ENCODE results near the gene ZNF136. TPM values are rescaled to one million over a fixed set of nuclear protein-coding genes. Genes with fewer than 3 reads are reported as not detected.

Gene ZNF136
- total RNA-seq (2014; rRNA removed; shearing (Covaris generic)): 6.7 and 7.1 TPM in 2 replicates
- polyA plus RNA-seq (2016; fragmentation: Nextera tagmentation; extraction: Ambion mirVana): 3.9 and 5.6 TPM in 2 replicates
- long read RNA-seq, partial matches to known transcripts: 0 of 2 reads
- long read RNA-seq, other reads (novel, unspliced or antisense): 0 of 2 reads

DNA sequence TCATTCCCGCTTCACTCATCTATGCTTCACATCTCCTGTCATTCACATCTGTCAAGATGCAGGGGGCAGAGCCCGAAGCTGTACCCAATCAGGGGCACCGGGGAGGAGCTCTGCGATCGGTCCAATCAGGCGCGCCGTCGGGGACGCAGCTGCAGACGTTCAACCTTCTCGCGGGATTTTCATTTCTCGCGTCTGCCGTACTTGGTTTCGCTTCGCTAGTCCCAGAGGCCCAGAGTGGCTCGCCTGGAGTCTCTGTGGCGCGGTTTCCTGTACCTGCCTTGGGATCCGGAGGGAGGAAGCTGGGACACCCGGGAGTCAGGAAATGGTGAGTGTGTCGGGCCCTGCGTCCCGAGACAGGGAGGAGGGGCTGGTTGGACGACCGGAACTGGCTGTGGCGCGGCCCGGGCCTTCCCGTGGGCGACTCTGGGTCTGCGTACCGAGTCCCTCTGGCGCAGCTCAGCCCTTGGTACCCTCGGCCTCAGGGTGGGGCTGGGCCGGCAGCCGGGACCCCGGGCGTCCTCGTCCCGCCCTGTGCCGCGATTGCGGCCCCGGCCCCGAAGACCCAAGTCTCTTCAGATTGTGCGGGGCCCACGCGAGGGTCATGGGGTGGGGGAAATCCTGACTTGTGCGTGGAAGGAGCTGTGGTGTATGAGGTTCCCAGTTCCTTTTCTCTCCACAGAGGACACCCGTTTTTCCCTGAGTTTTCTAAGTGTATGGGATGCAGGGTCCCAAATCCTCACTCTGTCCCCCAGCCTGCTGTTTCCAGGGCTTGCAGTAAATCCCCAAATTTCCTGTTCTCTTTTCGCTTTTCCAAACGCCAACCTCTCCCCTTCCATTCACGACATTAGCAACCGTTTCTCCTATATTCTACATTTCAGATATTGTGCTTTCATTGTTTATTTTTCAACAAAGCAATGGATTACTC is at the start of gene ZNF136:
Gene ZNF136, plus strand, starts transcription at position 215 of the 925 bp plus-strand sequence. Its CDS starts 108 bp downstream, at position 323.
- Histone ChIP-seq H3K36me3 (ENCODE audit: insufficient read depth) (no peaks in the 10 kb centered on the region), H3K4me3 (peak within 1 kb of the TSS; percentile 81), H3K4me1 (ENCODE audit: insufficient read depth) (peaks cover 9% of the 10 kb centered on the region; the same call in 1 of the 2 replicates), H3K9me2 (ENCODE audit: insufficient read depth) (no peaks in the 10 kb centered on the region; the same call in 1 of the 2 replicates), H3F3A (replicated peaks; ENCODE audit: low read depth) (no peaks in the 10 kb centered on the region), H3K79me2 (replicated peaks; ENCODE audit: insufficient read depth) (peaks cover 46% of the 10 kb centered on the region), H2AFZ (peak within 1 kb of the TSS; percentile 90), H3K4me2 (peak within 1 kb of the TSS; percentile 85), H4K20me1 (replicated peaks; ENCODE audit: insufficient read depth) (no peaks in the 10 kb centered on the region; the same call in 1 of the 2 replicates), H3K27me3 (ENCODE audit: insufficient read depth) (no peaks in the 10 kb centered on the region), H3K27ac (ENCODE audit: low read depth) (peak within 1 kb of the TSS; percentile 85)
- peak within 1 kb of the TSS; percentile 93 for H3K27ac Mint-ChIP-seq
- no peaks in the 10 kb centered on the region; the same call in 2 of the 3 replicates for H3K36me3 Mint-ChIP-seq (ENCODE audit: low read depth)
- peaks cover 4% of the 10 kb centered on the region for H3K4me1 Mint-ChIP-seq
- ATAC-seq (peak; percentile 95), DNase-seq (ENCODE audit: low spot score) (peak; percentile 99)
- TF ChIP-seq POLR2AphosphoS5 (IDR thresholded peaks at IDR 0.05; ENCODE audit: low read depth) (peak; percentile 79), JUNB (IDR thresholded peaks at IDR 0.05; ENCODE audit: unreplicated experiment) (no peak)
- H3K9me3 Mint-ChIP-seq: no peaks in the 10 kb centered on the region; the same call in 2 of the 3 replicates
- H3K27me3 Mint-ChIP-seq (ENCODE audit: insufficient read depth, low read depth, poor library complexity): peaks cover 5% of the 10 kb centered on the region
- H3K4me3 Mint-ChIP-seq: peak within 1 kb of the TSS; percentile 92

DNA sequence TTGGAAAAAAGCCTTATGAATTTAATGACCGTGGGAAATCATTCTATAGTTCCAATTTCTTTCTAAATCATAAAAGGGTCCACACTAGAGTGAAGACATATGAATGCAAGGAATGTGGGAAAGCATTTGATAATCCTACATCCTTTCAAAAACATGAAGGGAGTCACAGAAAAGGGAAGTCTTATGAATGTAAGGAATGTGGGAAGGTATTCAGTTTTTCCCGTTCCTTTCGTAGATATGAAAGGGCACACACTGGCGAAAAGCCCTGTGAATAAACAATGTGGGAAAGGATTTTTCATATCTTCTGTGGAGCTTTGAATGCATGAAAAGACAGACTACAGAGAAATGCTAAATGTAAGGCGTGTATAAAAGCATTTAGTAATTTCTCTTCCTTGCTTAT is 49.8 kb upstream of the ZNF136 start:
- Histone ChIP-seq H3K27ac (ENCODE audit: low read depth) (peak overlapping the region; percentile 63; the same call in 1 of the 2 replicates), H3K4me1 (ENCODE audit: insufficient read depth) (no peaks in the 10 kb centered on the region), H2AFZ (no peak overlapping the region), H3F3A (replicated peaks; ENCODE audit: low read depth) (peaks cover 8% of the 10 kb centered on the region; the same call in 1 of the 2 replicates), H3K36me3 (ENCODE audit: insufficient read depth) (peaks cover 62% of the 10 kb centered on the region), H3K4me3 (peak overlapping the region; percentile 8; the same call in 1 of the 2 replicates), H4K20me1 (replicated peaks; ENCODE audit: insufficient read depth) (no peaks in the 10 kb centered on the region), H3K79me2 (replicated peaks; ENCODE audit: insufficient read depth) (peaks cover 25% of the 10 kb centered on the region), H3K9me2 (ENCODE audit: insufficient read depth) (peaks cover 6% of the 10 kb centered on the region; the same call in 1 of the 2 replicates), H3K27me3 (ENCODE audit: insufficient read depth) (no peaks in the 10 kb centered on the region), H3K4me2 (no peak overlapping the region)
- Mint-ChIP-seq H3K4me1 (no peaks in the 10 kb centered on the region), H3K36me3 (ENCODE audit: low read depth) (peaks cover 33% of the 10 kb centered on the region; the same call in 2 of the 3 replicates), H3K9me3 (peaks cover 91% of the 10 kb centered on the region), H3K27ac (no peak overlapping the region), H3K27me3 (ENCODE audit: insufficient read depth, low read depth, poor library complexity) (no peaks in the 10 kb centered on the region), H3K4me3 (no peak overlapping the region)
- DNase-seq (ENCODE audit: low spot score) (no peak), ATAC-seq (no peak)
- TF ChIP-seq ZNF331 (CRISPR knock-in tag; IDR thresholded peaks at IDR 0.05; ENCODE audit: low read depth) (no peak), POLR2AphosphoS5 (IDR thresholded peaks at IDR 0.05; ENCODE audit: low read depth) (no peak), STAT1 (IDR thresholded peaks at IDR 0.05; ENCODE audit: unreplicated experiment) (no peak), EZH2 (IDR thresholded peaks at IDR 0.05; ENCODE audit: low read depth, unreplicated experiment) (no peak), ZNF114 (CRISPR knock-in tag; IDR thresholded peaks at IDR 0.05) (no peak), CREB1 (CRISPR knock-in tag; IDR thresholded peaks at IDR 0.05; ENCODE audit: low read depth) (no peak)
- TF ChIP-seq, protein P1, sequence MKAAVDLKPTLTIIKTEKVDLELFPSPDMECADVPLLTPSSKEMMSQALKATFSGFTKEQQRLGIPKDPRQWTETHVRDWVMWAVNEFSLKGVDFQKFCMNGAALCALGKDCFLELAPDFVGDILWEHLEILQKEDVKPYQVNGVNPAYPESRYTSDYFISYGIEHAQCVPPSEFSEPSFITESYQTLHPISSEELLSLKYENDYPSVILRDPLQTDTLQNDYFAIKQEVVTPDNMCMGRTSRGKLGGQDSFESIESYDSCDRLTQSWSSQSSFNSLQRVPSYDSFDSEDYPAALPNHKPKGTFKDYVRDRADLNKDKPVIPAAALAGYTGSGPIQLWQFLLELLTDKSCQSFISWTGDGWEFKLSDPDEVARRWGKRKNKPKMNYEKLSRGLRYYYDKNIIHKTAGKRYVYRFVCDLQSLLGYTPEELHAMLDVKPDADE (IDR thresholded peaks at IDR 0.05): no peak
- TF ChIP-seq, protein P2, sequence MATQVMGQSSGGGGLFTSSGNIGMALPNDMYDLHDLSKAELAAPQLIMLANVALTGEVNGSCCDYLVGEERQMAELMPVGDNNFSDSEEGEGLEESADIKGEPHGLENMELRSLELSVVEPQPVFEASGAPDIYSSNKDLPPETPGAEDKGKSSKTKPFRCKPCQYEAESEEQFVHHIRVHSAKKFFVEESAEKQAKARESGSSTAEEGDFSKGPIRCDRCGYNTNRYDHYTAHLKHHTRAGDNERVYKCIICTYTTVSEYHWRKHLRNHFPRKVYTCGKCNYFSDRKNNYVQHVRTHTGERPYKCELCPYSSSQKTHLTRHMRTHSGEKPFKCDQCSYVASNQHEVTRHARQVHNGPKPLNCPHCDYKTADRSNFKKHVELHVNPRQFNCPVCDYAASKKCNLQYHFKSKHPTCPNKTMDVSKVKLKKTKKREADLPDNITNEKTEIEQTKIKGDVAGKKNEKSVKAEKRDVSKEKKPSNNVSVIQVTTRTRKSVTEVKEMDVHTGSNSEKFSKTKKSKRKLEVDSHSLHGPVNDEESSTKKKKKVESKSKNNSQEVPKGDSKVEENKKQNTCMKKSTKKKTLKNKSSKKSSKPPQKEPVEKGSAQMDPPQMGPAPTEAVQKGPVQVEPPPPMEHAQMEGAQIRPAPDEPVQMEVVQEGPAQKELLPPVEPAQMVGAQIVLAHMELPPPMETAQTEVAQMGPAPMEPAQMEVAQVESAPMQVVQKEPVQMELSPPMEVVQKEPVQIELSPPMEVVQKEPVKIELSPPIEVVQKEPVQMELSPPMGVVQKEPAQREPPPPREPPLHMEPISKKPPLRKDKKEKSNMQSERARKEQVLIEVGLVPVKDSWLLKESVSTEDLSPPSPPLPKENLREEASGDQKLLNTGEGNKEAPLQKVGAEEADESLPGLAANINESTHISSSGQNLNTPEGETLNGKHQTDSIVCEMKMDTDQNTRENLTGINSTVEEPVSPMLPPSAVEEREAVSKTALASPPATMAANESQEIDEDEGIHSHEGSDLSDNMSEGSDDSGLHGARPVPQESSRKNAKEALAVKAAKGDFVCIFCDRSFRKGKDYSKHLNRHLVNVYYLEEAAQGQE (IDR thresholded peaks at IDR 0.05; ENCODE audit: unreplicated experiment): no peak

Measured in GM23338 (cell line).